HTERT RPE-1 (cell line): ENCODE data around the gene NAV1.

Experiments
- in situ Hi-C: fragments of 300-500 bp; cut with MboI; formaldehyde crosslinking; loops from 4 replicates; pipeline ENCODE4 v1.14.3; 2020; ENCODE audit warnings: low sequenced_read_pairs

The NAV1 gene

DNA sequence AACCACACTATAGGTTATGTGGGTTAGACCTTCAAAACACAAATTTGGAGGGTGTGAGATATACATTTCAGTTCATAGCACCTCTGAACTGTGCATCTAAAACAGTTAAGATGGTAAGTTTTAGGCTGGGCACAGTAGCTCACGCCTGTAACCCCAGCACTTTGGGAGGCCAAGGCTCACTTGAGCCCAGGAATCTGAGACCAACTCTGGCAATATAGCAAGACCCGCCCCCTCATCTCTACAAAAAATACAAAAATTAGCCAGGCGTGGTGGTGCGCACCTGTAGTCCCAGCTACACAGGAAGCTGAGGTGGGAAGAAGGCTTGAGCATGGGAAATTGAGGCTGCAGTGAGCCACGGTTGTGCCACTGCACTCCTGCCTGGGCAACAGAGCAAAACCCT lies 47.9 kb downstream of the NAV1 start:
- in situ Hi-C loops, result no loop called here

DNA sequence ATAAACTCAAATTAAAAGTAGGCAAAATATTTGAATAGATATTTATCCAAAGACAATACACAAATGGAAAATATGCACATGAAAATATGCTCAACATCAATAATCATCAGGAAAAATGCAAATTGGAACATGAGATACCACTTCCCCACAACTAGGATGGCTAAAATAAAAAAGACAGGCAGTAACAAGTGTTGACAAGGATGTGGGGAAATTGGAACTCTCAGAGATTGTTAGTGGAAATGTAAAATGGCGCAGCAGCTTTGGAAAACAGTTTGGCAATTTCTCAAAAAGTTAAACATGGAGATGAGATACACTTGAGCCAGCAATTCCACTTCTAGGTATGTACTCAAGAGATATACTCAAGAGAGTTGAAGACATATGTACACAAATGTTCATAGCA lies 48.8 kb downstream of the NAV1 start:
- in situ Hi-C loops, result no loop called here
